KOPT-K1 (cell line): ENCODE measurements around the gene TAF4B.
"Not testable (repeated sequence)": the region's sequence is repeated elsewhere in the genome, so short reads cannot be mapped to it uniquely, and the experiment has no call there.

Source experiments
- H3K27ac ChIP-seq: fragments of 200-600 bp; sonication (generic); 2 replicates; pipeline ENCODE4 v1.5.1; 2016; ENCODE audit warnings: antibody characterized with exemption, mild to moderate bottlenecking, low read depth, low read length; ENCODE audit not compliant: poor library complexity, severe bottlenecking
- H3K36me3 ChIP-seq: fragments of 200-600 bp; sonication (generic); 2 replicates; pipeline ENCODE4 v1.5.1; 2017; ENCODE audit warnings: antibody characterized with exemption, mild to moderate bottlenecking, low read length, moderate library complexity; ENCODE audit not compliant: insufficient read depth
- H3K9me3 ChIP-seq: fragments of 200-600 bp; sonication (generic); 2 replicates; pipeline ENCODE4 v1.5.1; 2017; ENCODE audit warnings: antibody characterized with exemption, low read length, mild to moderate bottlenecking; ENCODE audit not compliant: insufficient read depth, poor library complexity, severe bottlenecking

Gene TAF4B

DNA sequence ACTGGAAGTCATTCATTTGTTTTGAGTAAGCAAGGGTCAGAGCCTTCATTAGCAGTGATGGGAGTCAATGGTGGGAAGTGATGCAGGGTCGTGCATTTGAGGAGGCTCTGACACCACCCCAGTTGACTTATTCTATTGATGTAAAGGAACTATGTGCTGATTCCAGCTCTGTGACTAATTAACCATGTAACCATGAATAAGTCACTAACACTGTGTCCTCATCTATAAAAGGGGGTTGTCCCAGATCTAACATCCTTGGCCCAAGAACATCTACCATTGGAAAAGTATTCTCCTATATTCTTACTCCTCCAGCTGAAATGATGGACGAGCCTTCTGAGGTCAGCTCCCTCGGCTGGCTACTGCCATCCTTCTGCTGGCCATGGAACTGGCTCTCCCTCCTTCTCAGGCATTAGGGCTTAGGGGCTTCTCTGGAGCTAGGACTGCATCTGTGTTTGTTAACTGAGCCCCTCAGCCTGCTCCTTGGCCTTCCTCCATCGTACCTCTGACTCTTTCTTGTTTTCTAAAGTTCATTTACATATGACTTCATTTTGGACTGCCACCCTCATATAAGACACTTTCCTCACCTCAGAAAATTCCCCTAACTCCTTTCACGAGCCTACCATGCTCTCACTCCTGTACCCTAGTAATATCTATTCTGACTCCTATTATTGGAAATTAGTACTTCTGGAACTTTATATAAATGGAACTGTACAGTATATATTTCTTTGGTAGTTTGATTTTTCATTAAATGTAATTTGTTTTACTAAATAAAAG is 206.6 kb downstream of the TAF4B start:
- Histone ChIP-seq H3K27ac (no peak overlapping the region), H3K36me3 (no peaks in the 10 kb centered on the region), H3K9me3 (no peaks in the 10 kb centered on the region)

DNA sequence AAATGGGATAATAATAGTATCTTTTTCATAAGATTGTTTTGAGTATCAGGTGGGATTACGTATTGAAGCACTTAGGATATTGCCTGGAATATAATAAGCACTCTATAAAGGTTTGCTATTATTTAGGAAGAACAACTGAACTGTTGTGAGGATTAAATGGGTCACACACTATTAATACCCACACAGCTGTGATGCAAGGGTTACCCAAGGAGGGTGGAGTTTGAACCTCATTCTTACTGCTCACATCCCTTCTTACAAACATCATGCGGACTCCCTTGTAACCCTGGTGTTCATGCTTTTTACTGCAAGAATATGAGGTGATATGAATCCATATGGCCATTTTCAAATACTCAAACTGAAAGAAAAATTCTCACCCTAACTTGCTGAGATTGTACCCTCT is 208.6 kb downstream of the TAF4B start:
- H3K27ac ChIP-seq: no peak overlapping the region
- H3K36me3 ChIP-seq: no peaks in the 10 kb centered on the region
- H3K9me3 ChIP-seq: no peaks in the 10 kb centered on the region

DNA sequence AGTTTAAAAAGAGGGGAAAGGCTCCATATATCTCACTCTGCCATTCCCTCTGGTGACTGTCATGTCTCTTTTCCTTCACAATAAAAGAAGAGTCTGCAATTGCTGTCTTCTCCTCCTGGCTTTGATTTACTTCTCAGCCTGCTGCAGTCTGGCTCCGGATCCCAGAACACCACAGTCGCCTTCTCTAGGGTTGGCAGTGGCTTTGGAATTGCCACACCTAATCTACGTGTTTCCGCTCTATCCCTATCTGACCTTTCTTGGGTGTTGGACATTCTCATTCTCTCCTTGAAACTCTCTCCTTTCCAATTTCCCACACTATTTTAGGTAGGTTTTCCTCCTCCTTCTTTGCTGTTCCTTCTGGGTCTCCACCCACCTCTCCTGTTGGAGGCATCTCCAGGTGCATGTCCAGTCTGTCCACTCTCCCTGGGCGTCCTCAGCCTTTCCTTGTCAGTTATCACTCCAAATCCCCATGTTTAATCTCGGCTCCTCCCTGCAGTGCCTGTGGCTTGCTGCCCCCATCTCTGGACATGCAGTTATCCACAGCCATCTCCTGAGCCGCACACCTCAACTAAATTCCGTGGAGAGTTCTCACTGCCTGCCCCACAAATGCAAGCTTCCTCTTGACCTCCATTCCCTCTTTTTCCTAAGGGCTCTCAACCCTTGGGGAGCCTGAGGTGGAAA is 209.3 kb downstream of the TAF4B start:
- Histone ChIP-seq H3K27ac (no peak overlapping the region), H3K9me3 (no peaks in the 10 kb centered on the region), H3K36me3 (no peaks in the 10 kb centered on the region)

DNA sequence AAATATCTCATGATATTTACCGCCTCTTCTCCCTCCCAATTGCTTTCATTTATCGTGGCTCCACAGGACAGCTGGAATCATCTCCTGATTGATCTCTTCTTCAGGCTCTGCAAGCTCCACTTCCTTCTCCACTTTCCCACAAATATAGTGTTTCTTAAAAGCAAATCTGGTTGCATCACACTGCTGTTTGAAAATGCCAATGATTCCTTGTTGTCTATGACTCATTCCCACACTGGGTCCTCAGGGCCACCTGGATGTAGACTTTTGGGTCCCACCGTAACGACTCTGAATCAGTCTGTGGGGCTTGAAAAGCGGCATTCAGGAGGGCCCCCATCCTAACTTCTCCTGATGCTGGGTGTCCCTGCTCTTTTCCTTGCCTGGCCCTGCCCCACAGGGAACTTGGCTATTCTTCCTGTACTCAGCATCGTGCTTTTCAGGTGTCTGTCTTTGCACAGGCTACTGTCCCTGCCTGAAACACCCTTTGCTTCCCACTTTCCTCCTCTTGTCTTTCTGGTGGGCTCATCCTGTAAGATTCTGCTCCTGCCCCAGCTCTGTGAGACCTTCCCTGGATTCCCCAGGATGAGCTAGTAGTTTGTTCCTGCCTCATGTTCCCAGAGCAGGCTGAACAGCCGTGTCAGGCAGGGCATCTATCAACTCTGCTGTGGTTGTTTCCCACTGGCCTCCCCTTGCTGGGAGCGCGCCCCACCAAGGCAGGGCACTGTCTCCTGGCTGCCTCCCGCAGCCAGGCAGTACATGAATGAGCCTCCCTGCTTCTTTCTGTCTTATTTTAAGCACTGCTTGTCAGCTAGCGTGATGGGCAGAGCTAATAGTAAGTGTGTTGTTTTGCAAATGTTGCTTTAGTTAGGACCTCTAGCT is 210.2 kb downstream of the TAF4B start:
- Histone ChIP-seq H3K9me3 (no peaks in the 10 kb centered on the region), H3K27ac (no peak overlapping the region), H3K36me3 (no peaks in the 10 kb centered on the region)

DNA sequence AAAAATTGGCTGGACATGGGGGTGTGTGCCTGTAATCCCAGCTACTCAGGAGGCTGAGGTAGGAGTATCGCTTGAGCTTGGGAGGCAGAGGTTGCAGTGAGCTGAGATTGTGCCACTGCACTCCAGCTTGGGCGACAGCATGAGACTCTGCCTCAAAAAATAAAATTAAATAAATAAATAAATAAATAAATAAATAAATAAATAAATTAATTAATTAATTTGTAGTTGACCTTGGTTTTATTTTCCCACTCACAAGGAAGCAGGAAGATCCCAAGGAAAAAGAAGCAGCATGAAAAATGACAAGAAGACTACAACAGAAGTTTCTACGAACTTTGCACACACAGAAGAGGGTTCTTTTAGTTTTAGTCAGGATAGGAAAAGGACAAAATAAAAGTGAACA is 211.4 kb downstream of the TAF4B start:
- not testable (repeated sequence) for H3K36me3 ChIP-seq

DNA sequence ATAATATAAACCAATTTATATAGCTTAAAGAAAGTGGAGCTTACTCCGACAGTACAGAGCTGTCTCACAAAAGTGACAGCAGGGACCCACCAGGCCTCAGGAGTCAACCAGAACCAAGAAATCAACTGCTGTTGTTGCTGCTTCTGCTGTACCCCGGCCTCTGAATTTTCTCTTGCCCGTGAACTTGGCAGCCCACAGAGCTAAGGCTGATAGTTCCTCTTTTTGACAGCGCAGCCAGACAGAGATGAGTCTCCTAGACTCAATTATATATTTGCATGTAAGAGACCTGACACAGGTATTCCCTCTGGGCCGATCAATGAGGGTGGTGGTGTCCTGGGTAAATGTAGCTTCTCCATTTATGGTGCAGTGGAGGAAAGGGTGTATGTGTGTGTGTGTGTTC is 212.7 kb downstream of the TAF4B start:
- Histone ChIP-seq H3K27ac (no peak overlapping the region), H3K36me3 (no peaks in the 10 kb centered on the region), H3K9me3 (no peaks in the 10 kb centered on the region)

More for the DNA sequence above, 211.4 kb downstream of the TAF4B start:
- H3K27ac ChIP-seq, H3K9me3 ChIP-seq: not testable (repeated sequence)

DNA sequence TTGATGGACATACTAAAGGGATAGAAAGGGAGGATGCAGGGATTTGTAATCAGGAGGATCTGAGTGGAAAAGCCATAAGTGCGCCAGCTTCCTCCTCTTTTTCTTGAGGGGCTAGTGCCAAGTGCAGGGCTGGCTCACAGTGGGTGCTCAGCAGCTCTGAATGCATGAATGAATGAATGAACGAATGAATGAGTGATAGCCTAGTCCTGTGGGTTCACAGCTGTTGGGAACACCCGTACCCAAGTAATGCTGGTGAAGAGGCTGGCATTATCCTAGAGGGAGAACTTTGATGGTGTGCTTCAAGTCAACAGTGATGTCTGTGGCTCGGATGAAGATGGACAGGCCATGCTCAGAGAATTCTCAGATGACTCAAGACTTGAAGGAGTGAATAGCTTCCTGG is 213.3 kb downstream of the TAF4B start:
- no peaks in the 10 kb centered on the region for H3K36me3 ChIP-seq
- H3K27ac ChIP-seq: no peak overlapping the region
- H3K9me3 ChIP-seq: no peaks in the 10 kb centered on the region

DNA sequence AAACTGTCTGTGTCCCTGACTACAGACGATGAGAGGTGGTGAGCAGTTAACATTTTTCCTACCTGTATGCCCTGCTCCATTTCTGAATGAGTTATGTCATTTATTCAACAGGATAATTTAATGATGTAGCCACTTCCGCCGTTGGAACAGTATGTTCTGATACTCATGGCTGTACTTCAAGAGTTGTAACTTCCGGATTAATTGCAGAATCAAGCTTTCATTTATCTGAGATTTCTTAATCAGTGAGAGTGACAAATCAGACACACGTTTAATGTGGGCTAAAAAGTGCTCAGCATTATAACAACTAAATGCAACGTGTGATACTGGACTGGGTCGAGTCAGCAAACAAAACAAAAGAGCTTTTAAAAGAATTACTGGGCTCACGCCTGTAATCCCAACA is 214.4 kb downstream of the TAF4B start:
- no peaks in the 10 kb centered on the region for H3K36me3 ChIP-seq
- H3K27ac ChIP-seq: no peak overlapping the region
- no peaks in the 10 kb centered on the region for H3K9me3 ChIP-seq
